Stimulated activated CD8-positive, alpha-beta memory T cell treated with anti-CD3 and anti-CD28 coated beads, Interleukin-15, amount 100 ng/mL, for 1 hour (primary cell): ENCODE data around the gene ANAPC15.
A peak's percentile ranks its signal among the peaks of the same experiment; 100 is the strongest.
"Not testable (repeated sequence)": the region's sequence is repeated elsewhere in the genome, so short reads cannot be mapped to it uniquely, and the experiment has no call there.

ENCODE experiments used
- DNase-seq: peaks from one replicate; pipeline ENCODE4 v3.0.0-alpha.2; 2020; ENCODE audit warnings: low read depth

Gene ANAPC15

DNA sequence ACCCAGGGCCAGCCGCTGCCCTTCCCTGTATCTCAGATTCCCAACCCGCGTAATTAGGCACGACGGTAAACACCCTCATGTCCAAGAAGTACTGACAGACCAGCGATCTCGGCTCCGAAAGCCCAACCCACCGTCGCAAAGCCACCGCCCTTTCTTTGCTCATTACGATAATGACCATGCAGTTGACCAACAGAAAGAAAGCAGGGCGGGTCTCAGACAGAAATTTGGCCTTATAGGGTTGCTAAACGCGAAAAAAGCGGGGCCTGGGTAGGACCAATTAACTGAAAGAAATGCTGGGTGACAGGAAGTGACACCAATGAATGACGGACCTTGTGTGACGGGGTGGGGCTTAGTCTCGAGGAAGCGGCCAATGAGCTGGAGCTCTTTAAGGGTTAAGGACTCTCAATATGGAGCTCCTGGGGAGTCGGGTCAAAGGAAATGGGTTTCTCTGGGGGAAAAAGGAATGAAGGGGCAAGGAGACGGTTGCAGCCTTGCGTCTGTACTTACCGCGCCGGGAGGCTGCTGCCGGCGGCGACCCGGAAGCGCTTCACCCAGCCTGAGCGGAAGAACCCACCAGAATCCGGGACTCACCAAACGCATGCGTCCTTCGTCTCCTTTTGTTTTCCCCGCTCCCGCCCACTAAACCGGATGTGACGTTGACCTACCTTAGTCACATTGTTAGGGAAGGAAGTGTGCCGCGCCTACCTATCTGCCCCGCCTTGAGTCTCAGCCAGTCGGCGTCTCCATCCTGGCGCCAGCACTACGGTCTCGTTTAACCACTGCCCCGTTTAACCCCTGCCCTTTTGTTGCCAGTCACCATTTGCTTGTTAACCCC is at the start of gene ANAPC15:
Gene ANAPC15 (minus strand): TSS at position 553 of the 835 bp plus-strand sequence. CDS start 1,419 bp downstream, outside the sequence.
- peak; percentile 99 for DNase-seq

- no peak for DNase-seq
These were observed 47.8 kb upstream of the ANAPC15 start for GRCh38 chr11:72160319-72160718.

GRCh38 chr11:72157131-72157530 is 44.6 kb upstream of the ANAPC15 start:
- DNase-seq: no peak

DNA sequence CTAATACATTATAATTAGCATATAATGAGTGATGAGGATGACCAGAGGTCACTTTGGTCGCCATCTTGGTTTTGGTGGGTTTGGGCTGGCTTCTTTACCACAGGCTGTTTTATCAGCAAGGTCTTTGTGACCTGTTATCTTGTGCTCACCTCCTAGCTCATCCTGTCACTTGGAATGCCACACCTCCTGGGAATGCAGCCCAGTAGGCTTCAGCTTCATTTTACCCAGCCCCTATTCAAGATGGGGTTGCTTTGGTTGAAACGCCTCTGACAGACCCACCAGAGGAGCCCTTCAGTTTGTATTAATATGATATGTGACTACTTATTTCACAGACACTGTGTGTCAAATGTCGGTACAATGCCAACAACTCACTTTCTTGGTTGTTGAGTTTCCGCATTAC is 43.3 kb upstream of the ANAPC15 start:
- DNase-seq: no peak

- DNase-seq: no peak
These were observed 42.3 kb upstream of the ANAPC15 start for GRCh38 chr11:72154816-72155215.

DNA sequence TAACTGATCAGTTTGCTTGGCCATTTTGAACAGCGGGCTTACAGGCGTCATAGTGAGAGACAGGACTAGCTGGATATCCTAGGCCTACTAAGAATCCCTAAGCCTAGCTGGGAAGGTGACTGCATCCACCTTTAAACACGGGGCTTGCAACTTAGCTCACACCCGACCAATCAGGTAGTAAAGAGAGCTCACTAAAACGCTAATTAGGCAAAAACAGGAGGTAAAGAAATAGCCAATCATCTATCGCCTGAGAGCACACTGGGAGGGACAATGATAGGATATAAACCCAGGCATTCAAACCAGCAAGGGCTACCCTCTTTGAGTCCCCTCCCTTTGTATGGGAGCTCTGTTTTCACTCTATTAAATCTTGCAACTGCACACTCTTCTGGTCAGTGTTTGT is 41.4 kb upstream of the ANAPC15 start:
- DNase-seq: not testable (repeated sequence)

GRCh38 chr11:72150882-72151281 is 38.4 kb upstream of the ANAPC15 start:
- no peak for DNase-seq

DNA sequence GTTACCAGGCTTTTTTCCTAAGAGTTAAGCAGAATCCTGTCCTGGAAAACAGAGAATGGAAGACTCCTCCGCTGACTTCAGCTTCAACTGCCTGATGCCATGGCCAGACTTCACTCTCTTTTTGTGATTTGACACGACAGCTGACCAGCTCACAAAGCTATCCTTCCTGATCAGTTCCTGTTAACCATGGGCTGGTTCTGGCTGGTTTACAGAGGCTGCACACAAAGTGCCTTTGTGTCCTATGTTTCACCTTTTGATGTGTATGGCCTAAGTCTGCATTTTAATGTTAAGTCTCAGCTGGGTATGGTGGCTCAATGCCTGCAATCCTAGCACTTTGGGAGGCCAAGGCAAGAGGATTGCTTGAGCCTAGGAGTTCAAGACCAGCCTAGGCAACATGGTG is 34.1 kb upstream of the ANAPC15 start:
- no peak for DNase-seq

GRCh38 chr11:72144807-72145565 is 32.5 kb upstream of the ANAPC15 start:
- no peak for DNase-seq

GRCh38 chr11:72142543-72142942 is 30.0 kb upstream of the ANAPC15 start:
- not testable (repeated sequence) for DNase-seq

- DNase-seq: not testable (repeated sequence)
These were observed 29.6 kb upstream of the ANAPC15 start for GRCh38 chr11:72142086-72142485.

- DNase-seq: no peak
These were observed 28.6 kb upstream of the ANAPC15 start for GRCh38 chr11:72141066-72141465.

DNA sequence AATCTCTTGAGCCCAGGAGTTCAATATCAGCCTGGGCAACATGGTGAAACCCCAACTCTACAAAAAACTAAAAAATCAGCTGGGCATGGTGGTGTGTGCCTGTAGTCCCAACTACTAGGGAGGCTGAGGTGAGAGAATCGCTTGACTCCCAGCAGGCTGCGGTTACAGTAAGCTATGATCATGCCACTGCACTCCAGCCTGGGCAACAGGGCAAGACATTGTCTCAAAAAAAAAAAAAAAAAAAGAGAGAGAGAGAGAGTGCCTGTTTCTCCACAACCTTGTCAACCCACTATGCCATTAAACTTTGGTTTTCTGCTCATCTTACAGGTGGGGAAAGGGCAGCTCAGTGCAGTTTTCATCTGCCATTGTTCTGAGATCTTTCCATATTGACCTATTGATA is 28.2 kb upstream of the ANAPC15 start:
- DNase-seq: no peak

- no peak for DNase-seq
These were observed 27.0 kb upstream of the ANAPC15 start for GRCh38 chr11:72139500-72139899.

- no peak for DNase-seq
These were observed 26.4 kb upstream of the ANAPC15 start for GRCh38 chr11:72138821-72139390.

GRCh38 chr11:72136684-72137262 is 24.3 kb upstream of the ANAPC15 start:
- DNase-seq: no peak

GRCh38 chr11:72135891-72136683 is 23.6 kb upstream of the ANAPC15 start:
- no peak for DNase-seq

DNA sequence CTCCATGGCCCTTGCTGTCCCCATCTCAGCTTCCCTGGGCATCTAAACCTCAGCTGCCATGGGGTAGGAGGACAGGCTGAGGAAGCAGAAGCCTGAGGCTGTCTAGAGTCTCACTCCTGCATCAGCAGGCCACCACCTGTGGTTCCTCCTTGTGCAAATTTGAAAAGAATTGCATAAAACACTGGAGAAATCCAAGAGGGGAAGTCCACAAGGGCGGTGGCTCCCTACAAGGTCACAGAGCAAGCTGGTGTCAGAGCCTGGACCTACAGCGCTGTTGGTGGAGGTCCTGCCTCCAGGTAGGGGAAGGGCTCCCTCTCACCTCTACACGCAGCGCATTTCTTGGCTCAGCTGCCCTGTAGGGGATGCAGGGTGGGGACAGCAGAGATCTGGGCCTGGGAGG is 23.0 kb upstream of the ANAPC15 start, which contains the start of gene FOLR3:
Gene FOLR3 (plus strand): TSS at position 253 of the 400 bp plus-strand sequence. CDS start 228 bp downstream, outside the sequence.
- not testable (repeated sequence) for DNase-seq

- no peak for DNase-seq
These were observed 20.2 kb upstream of the ANAPC15 start for GRCh38 chr11:72132646-72133045.

GRCh38 chr11:72129381-72129780 is 16.9 kb upstream of the ANAPC15 start:
- no peak for DNase-seq

DNA sequence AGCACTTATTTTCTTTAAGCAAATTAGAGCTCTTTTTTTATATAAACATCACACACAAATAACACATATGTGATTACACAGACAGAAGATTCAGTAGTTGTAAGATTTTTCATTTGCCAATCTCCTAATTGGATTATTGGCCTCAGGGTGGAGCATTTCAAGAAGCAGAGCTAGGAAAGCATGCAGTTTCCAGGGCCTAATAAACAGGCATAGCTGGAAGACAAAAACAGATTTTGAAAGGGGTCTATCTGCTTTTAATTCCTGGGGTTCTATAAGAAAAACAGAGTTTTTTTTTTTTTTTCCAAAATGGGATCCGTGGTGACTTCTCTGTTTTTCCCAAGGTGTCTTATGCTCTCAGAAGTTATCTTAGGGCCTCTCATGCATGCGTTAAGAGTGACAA is 15.4 kb upstream of the ANAPC15 start:
- DNase-seq: no peak
